GM12878 (cell line): Measurements from ENCODE around the gene ADRA2C. TPM values are rescaled to one million over a fixed set of nuclear protein-coding genes. Genes with fewer than 3 reads are reported as not detected.

ENCODE experiments used
- ATAC-seq: fragments of 200-7000 bp; cut with Tn5 transposase; 3 replicates; pipeline ENCODE4 v1.9.1; 2020; ENCODE audit warnings: mild to moderate bottlenecking, moderate library complexity
- BruUV-seq: library from RNA; stranded (reverse); fragments of 400-500 nt; replicated peaks from 2 replicates; lab custom pipeline; 2021; lab: Mats Ljungman, UMichigan
- CTCF ChIA-PET: fragments of 300-600 bp; sonication (Branson Sonifier 250); formaldehyde crosslinking; extraction: SDS; loops from one replicate; lab custom pipeline; 2021; ENCODE audit warnings: inconsistent platforms; lab: Yijun Ruan, JAX
- POLR2A ChIA-PET: fragments of 350-600 bp; formaldehyde crosslinking; extraction: SDS; loops from one replicate; lab custom pipeline; 2021; ENCODE audit warnings: inconsistent platforms; lab: Charles Lee
- RAD21 ChIA-PET: fragments of 300-600 bp; sonication (Branson Sonifier 250); formaldehyde crosslinking; loops from one replicate; lab custom pipeline; 2023; ENCODE audit warnings: antibody characterized with exemption; ENCODE audit not compliant: unreplicated experiment; lab: Charles Lee
- SMC1A ChIA-PET: fragments of 300-600 bp; sonication (Branson Sonifier 250); formaldehyde crosslinking; loops from one replicate; lab custom pipeline; 2023; ENCODE audit not compliant: unreplicated experiment, uncharacterized antibody; lab: Charles Lee
- DNase-seq: peaks from one replicate; pipeline ENCODE4 v3.0.0-alpha.2; 2011; ENCODE audit warnings: low read depth, low spot score
- FAIRE-seq: peaks from 3 replicates; lab custom pipeline; 2011; peaks lifted over from hg19 to GRCh38; lab: Jason Lieb, UNC
- H2AFZ ChIP-seq: 2 replicates; pipeline ENCODE4 v1.6.0; 2011; ENCODE audit warnings: low read depth, low read length, control low read depth; ENCODE audit not compliant: control insufficient read depth
- H3K27ac ChIP-seq: 2 replicates; pipeline ENCODE4 v1.5.1; 2011; ENCODE audit warnings: control low read depth; ENCODE audit not compliant: control insufficient read depth, insufficient read depth
- H3K27me3 ChIP-seq, 2 experiments: replicated peaks in 1 of 2; 2 replicates each; pipeline versions ENCODE4 v1.6.0 to v1.6.1; 2011; ENCODE audit warnings: low read length in 1 of 2; ENCODE audit not compliant: control insufficient read depth in 2 of 2, insufficient read depth in 2 of 2
- H3K36me3 ChIP-seq, 2 experiments: 2 replicates each; pipeline ENCODE4 v1.5.1; 2011; ENCODE audit warnings: low read length in 1 of 2; ENCODE audit not compliant: control insufficient read depth in 2 of 2, insufficient read depth in 2 of 2
- H3K4me1 ChIP-seq: 2 replicates; pipeline ENCODE4 v1.6.1; 2011; ENCODE audit warnings: mild to moderate bottlenecking, low read length, moderate library complexity, mixed read lengths; ENCODE audit not compliant: control insufficient read depth, insufficient read depth
- H3K4me2 ChIP-seq: 2 replicates; pipeline ENCODE4 v1.6.0; 2011; ENCODE audit warnings: control low read depth; ENCODE audit not compliant: control insufficient read depth, insufficient read depth
- H3K4me3 ChIP-seq: fragments of 200-600 bp; sonication (generic); 2 replicates; pipeline ENCODE4 v1.5.1; 2016
- H3K79me2 ChIP-seq: 2 replicates; pipeline ENCODE4 v1.6.0; 2011; ENCODE audit warnings: low read length; ENCODE audit not compliant: control insufficient read depth, insufficient read depth
- H3K9ac ChIP-seq: 2 replicates; pipeline ENCODE4 v1.8.0; 2011; ENCODE audit warnings: low read length, control low read depth, mixed read lengths; ENCODE audit not compliant: control insufficient read depth, insufficient read depth
- H3K9me3 ChIP-seq: replicated peaks from 3 replicates; pipeline ENCODE4 v1.5.1; 2011; ENCODE audit warnings: mild to moderate bottlenecking, low read length; ENCODE audit not compliant: control insufficient read depth, insufficient read depth
- H4K20me1 ChIP-seq: 2 replicates; pipeline ENCODE4 v1.6.0; 2011; ENCODE audit not compliant: control insufficient read depth, insufficient read depth
- BMI1 ChIP-seq: fragments of 450-650 bp; IDR thresholded peaks from 2 replicates; pipeline ENCODE4 v1.6.1; 2016; ENCODE audit warnings: mild to moderate bottlenecking, moderate library complexity, borderline replicate concordance
- CREB1 ChIP-seq: IDR thresholded peaks from 2 replicates; pipeline ENCODE4 v1.6.1; 2012; ENCODE audit warnings: low read depth, mild to moderate bottlenecking, inconsistent platforms
- MXI1 ChIP-seq: fragments of 150-350 bp; IDR thresholded peaks from 2 replicates; pipeline ENCODE4 v1.6.1; 2011; ENCODE audit warnings: low read depth, mild to moderate bottlenecking, inconsistent platforms, low read length, improper control_type of control experiment
- STAT1 ChIP-seq: fragments of 450-650 bp; conservative IDR thresholded peaks from 2 replicates; pipeline ENCODE4 v1.6.1; 2014; ENCODE audit warnings: antibody characterized with exemption, mild to moderate bottlenecking
- TCF12 ChIP-seq: IDR thresholded peaks from 2 replicates; pipeline ENCODE4 v1.6.1; 2011; ENCODE audit warnings: low read depth, mild to moderate bottlenecking, low read length
- WRNIP1 ChIP-seq: IDR thresholded peaks from 2 replicates; pipeline ENCODE4 v1.6.1; 2011; ENCODE audit warnings: low read depth, low read length, improper control_type of control experiment, borderline replicate concordance
- ZNF384 ChIP-seq: IDR thresholded peaks from 2 replicates; pipeline ENCODE4 v1.6.1; 2012; ENCODE audit warnings: low read depth, mild to moderate bottlenecking, low read length, improper control_type of control experiment, borderline replicate concordance
- WGBS: methylation state at CpG from one replicate; pipeline ENCODE4 v1.1.6; 2016; ENCODE audit warnings: low lambda C conversion rate; ENCODE audit not compliant: insufficient replicate concordance, insufficient coverage; ENCODE audit errors: missing lambda C conversion rate; 5-methylcytosine and 5-hydroxymethylcytosine counted together
- in situ Hi-C: fragments of 300-500 bp; cut with MboI; formaldehyde crosslinking; loops from 9 replicates; pipeline ENCODE4 v1.14.3; 2018; ENCODE audit warnings: mixed read lengths
- intact Hi-C: fragments of 100-400 bp; cut with micrococcal nuclease; formaldehyde crosslinking; loops from one replicate; pipeline ENCODE4 v1.14.2; 2022; ENCODE audit not compliant: unreplicated experiment
- polyA plus RNA-seq, 11 experiments: library from polyadenylated mRNA; depleted of rRNA in 4 of 11; unstranded in 6 of 11; stranded (reverse) in 5 of 11; fragments of >200 nt; fragmentation: Nextera tagmentation in 4 of 11; fragmentation: Illumina TruSeq in 1 of 11; extraction: Ambion mirVana in 4 of 11; extraction: Trizol in 1 of 11; gene quantifications; 1 replicate in 1 of 11; 2 replicates in 10 of 11; pipeline versions ENCODE4 v1.2.1 to v1.2.3, GENCODE V29; 2011 to 2016; ENCODE audit warnings: inconsistent platforms in 2 of 11, missing spikeins in 2 of 11, low read depth in 1 of 11
- total RNA-seq, 4 experiments: library from RNA; depleted of rRNA in 3 of 4; stranded (reverse); fragments of >200 nt in 3 of 4; fragmentation: Illumina TruSeq in 1 of 4; extraction: Trizol in 1 of 4; gene quantifications; 2 replicates each; pipeline versions ENCODE4 v1.2.1 to v1.2.3, GENCODE V29; 2013 to 2021
- TF ChIP-seq, protein P1 (sequence below): fragments of 450-650 bp; IDR thresholded peaks from 2 replicates; pipeline ENCODE4 v1.6.1; 2017; ENCODE audit warnings: antibody characterized with exemption, mild to moderate bottlenecking, moderate library complexity
- TF ChIP-seq, protein P2 (sequence below): IDR thresholded peaks from 2 replicates; pipeline ENCODE4 v1.6.1; 2012; ENCODE audit warnings: low read length, inconsistent platforms
- TF ChIP-seq, protein P3 (sequence below): fragments of 450-650 bp; formaldehyde crosslinking; IDR thresholded peaks from 2 replicates; pipeline ENCODE4 v1.5.0; 2022; ENCODE audit warnings: mild to moderate bottlenecking, missing genetic modification characterization
- TF ChIP-seq, protein P4 (sequence below): IDR thresholded peaks from 2 replicates; pipeline ENCODE4 v1.6.1; 2011; ENCODE audit warnings: low read depth, mild to moderate bottlenecking, low read length, moderate library complexity, borderline replicate concordance; ENCODE audit errors: extremely low read depth
- TF ChIP-seq, protein P5 (sequence below): IDR thresholded peaks from 2 replicates; pipeline ENCODE4 v1.6.1; 2011; ENCODE audit warnings: low read depth, low read length, improper control_type of control experiment, borderline replicate concordance

Gene ADRA2C
- total and polyA plus RNA-seq, 10 of the 15 experiments (the other 5 are each of a cell fraction or from before 2014, with no cell fraction given), result 0.15 TPM; not detected in 9

DNA sequence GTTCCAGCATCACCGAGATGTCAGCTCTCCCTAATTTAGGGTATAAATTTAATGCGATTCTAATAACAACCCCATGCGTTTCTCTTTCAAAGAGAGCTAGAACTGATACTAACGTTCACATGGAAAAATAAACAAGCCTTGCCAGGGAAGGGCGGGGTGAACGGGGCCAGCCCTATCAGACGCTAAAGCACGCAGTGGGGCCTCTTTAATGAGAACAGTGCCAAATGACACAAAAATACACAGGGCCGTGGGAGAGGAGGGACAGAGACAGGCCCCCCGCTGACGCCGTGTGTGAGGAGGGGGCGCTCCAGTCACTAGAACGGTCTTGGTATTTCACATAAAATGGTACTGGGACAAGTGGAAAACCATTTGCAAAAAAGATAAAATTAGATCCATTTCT is 21.3 kb upstream of the ADRA2C start:
- Histone ChIP-seq H3K9ac (no peak overlapping the region), H2AFZ (no peak overlapping the region), H4K20me1 (no peaks in the 10 kb centered on the region), H3K9me3 (peaks cover 2% of the 10 kb centered on the region; the same call in 2 of the 3 replicates), H3K79me2 (no peaks in the 10 kb centered on the region), H3K36me3 (no peaks in the 10 kb centered on the region), H3K27ac (no peak overlapping the region), H3K4me3 (no peak overlapping the region), H3K27me3 (no peaks in the 10 kb centered on the region; a peak in 2 of 4 replicates), H3K4me1 (no peaks in the 10 kb centered on the region), H3K4me2 (no peak overlapping the region)
- 64% methylated on average over 14 of the region's 14 CpGs for WGBS
- POLR2A ChIA-PET, result no interaction called here
- in situ Hi-C loops, result no loop called here
- SMC1A ChIA-PET, result no interaction called here
- intact Hi-C loops, result no loop called here
- ATAC-seq (no peak), DNase-seq (no peak), FAIRE-seq (no peak)
- BruUV-seq, result no TSS peak
- CTCF ChIA-PET, result no interaction called here
- RAD21 ChIA-PET, result no interaction called here
- TF ChIP-seq TCF12 (no peak), BMI1 (no peak), STAT1 (no peak), MXI1 (no peak), CREB1 (no peak), WRNIP1 (no peak), ZNF384 (no peak)
- TF ChIP-seq, protein P1, sequence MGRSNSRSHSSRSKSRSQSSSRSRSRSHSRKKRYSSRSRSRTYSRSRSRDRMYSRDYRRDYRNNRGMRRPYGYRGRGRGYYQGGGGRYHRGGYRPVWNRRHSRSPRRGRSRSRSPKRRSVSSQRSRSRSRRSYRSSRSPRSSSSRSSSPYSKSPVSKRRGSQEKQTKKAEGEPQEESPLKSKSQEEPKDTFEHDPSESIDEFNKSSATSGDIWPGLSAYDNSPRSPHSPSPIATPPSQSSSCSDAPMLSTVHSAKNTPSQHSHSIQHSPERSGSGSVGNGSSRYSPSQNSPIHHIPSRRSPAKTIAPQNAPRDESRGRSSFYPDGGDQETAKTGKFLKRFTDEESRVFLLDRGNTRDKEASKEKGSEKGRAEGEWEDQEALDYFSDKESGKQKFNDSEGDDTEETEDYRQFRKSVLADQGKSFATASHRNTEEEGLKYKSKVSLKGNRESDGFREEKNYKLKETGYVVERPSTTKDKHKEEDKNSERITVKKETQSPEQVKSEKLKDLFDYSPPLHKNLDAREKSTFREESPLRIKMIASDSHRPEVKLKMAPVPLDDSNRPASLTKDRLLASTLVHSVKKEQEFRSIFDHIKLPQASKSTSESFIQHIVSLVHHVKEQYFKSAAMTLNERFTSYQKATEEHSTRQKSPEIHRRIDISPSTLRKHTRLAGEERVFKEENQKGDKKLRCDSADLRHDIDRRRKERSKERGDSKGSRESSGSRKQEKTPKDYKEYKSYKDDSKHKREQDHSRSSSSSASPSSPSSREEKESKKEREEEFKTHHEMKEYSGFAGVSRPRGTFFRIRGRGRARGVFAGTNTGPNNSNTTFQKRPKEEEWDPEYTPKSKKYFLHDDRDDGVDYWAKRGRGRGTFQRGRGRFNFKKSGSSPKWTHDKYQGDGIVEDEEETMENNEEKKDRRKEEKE, result no peak
- TF ChIP-seq, protein P2, sequence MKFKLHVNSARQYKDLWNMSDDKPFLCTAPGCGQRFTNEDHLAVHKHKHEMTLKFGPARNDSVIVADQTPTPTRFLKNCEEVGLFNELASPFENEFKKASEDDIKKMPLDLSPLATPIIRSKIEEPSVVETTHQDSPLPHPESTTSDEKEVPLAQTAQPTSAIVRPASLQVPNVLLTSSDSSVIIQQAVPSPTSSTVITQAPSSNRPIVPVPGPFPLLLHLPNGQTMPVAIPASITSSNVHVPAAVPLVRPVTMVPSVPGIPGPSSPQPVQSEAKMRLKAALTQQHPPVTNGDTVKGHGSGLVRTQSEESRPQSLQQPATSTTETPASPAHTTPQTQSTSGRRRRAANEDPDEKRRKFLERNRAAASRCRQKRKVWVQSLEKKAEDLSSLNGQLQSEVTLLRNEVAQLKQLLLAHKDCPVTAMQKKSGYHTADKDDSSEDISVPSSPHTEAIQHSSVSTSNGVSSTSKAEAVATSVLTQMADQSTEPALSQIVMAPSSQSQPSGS, result no peak
- TF ChIP-seq, protein P3, sequence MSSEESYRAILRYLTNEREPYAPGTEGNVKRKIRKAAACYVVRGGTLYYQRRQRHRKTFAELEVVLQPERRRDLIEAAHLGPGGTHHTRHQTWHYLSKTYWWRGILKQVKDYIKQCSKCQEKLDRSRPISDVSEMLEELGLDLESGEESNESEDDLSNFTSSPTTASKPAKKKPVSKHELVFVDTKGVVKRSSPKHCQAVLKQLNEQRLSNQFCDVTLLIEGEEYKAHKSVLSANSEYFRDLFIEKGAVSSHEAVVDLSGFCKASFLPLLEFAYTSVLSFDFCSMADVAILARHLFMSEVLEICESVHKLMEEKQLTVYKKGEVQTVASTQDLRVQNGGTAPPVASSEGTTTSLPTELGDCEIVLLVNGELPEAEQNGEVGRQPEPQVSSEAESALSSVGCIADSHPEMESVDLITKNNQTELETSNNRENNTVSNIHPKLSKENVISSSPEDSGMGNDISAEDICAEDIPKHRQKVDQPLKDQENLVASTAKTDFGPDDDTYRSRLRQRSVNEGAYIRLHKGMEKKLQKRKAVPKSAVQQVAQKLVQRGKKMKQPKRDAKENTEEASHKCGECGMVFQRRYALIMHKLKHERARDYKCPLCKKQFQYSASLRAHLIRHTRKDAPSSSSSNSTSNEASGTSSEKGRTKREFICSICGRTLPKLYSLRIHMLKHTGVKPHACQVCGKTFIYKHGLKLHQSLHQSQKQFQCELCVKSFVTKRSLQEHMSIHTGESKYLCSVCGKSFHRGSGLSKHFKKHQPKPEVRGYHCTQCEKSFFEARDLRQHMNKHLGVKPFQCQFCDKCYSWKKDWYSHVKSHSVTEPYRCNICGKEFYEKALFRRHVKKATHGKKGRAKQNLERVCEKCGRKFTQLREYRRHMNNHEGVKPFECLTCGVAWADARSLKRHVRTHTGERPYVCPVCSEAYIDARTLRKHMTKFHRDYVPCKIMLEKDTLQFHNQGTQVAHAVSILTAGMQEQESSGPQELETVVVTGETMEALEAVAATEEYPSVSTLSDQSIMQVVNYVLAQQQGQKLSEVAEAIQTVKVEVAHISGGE (CRISPR knock-in tag), result no peak
- TF ChIP-seq, protein P4, sequence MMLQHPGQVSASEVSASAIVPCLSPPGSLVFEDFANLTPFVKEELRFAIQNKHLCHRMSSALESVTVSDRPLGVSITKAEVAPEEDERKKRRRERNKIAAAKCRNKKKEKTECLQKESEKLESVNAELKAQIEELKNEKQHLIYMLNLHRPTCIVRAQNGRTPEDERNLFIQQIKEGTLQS, result no peak
- TF ChIP-seq, protein P5, sequence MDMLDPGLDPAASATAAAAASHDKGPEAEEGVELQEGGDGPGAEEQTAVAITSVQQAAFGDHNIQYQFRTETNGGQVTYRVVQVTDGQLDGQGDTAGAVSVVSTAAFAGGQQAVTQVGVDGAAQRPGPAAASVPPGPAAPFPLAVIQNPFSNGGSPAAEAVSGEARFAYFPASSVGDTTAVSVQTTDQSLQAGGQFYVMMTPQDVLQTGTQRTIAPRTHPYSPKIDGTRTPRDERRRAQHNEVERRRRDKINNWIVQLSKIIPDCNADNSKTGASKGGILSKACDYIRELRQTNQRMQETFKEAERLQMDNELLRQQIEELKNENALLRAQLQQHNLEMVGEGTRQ, result no peak
